ENCODE results near the gene GLYATL1.

The GLYATL1 gene, protein sequence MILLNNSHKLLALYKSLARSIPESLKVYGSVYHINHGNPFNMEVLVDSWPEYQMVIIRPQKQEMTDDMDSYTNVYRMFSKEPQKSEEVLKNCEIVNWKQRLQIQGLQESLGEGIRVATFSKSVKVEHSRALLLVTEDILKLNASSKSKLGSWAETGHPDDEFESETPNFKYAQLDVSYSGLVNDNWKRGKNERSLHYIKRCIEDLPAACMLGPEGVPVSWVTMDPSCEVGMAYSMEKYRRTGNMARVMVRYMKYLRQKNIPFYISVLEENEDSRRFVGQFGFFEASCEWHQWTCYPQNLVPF

DNA sequence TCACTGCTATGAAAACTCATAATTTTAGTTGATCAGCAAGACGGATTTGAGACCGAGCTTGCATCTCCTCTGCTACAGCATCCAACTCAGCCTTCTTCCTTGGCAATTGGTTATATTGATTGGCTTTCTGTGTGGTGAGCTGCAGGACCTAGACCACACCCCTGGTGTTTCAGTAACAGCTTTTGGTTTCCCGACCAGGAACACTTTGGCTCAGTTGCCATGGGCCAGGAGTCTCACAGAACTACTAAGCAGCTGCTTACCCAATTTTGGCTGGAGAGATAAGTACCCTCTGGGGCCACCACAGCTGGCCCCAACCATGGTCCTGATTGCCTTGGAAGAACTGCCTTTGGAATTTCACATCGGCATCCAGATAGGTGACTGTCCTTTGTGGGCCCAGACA, at the start of gene GLYATL1:
Gene GLYATL1 (plus strand): TSS at position 212 of the 400 bp plus-strand sequence. CDS start 7,600 bp downstream, outside the sequence.
- no peak for DNase-seq (ENCODE audit: low spot score)

DNA sequence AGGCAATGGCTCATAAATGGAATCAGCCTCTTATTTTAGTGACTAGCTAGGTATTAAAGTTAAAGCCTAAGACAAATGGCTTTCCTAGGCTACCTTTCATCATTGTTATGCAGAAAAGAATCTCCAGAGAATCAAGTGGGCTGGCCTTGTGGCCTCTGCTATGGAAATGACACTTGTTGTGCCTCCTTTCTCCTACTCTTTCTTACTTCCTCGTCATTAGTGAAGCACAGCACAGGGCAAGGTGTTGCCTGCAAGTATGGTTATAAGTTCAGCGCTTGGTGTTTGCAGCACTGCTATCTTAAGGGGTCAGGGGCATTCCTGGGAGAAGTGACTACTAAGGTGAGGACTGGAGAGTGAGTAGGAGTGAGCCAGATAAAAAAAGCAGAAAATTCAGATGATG, 45.4 kb upstream of the GLYATL1 start:
- DNase-seq (ENCODE audit: low spot score), result no peak

DNA sequence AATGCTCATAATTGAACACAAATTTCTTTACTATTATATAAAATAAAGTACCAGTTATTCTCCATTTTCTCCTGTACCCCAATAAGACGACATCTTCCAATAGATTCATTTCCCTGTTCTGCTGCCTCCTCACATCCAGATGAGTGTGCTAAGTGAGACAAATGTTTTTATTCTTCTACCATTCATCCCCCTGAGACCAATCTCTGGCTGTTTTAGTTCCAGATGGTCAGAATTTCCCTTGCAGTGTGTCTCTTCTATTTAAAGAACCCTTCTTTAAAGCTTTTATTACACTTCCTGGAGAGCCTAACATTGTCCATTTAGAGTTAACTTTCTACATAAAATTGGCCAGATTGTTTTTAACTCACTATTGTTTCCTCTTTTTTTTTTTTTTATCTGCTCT, 41.2 kb upstream of the GLYATL1 start:
- no peak for DNase-seq (ENCODE audit: low spot score)

DNA sequence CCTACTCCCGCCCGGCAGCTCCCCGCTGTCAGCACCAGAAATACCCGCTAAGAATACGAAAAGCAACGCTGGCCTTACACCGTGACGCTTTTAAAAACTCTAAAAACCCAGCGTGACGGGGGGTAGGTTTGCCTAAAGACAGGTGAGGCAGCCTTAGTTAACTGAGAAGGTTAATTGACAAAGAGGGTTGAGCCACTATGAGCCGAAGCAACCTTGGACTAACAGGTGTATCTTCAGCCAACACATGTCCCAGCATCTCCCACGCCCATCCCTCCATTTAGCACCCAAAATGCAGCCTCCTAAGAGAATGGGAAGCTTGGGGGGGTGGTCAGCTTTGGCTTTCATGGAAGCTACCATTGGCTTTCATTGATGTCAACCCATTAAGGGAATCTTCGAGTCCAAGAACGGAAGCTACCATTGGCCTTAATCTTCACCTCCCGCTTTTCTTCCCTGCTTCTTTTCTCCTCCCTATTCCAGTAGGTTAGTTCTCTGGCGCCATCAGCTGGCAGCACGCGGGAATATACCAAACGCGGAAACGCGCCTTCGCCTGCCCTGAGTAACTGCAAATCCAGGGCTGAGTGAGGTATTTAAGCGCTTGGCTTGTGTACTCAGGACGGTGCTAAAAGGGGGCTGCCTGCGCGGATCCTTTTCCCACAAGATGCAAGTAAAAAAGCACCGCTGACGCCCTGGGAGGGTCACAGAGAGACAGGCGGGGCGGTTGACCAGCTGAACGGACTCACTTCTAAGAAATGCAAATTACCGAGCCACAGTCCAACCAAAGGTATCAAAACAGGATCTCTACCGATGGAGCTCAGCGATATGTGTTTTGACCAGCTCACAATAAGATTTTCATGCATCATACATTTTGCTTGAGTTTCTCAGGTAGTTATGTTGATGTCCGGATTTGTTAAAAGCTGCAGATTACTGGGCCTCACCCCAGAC, 38.5 kb upstream of the GLYATL1 start:
- peak; percentile 78 for DNase-seq (ENCODE audit: low spot score)

DNA sequence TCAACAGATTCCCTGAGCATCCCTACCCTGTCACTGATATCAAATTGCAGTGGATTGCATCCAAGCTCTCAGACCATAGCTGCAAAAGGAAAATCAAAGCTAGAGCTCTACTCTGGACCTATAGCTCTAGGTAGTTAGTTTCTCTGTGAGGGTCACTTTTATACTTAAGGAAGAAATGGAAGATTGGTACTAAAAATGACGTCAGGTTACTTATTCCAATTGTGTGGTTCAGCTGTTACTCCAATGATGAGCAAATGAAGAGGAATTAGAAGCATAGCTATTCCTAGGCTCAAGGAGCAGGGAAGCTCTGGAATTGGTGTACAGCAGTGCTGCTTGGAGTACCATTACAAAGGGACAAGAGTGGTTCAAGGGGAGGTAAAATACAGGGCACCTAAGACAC, 36.4 kb upstream of the GLYATL1 start:
- DNase-seq (ENCODE audit: low spot score), result no peak

DNA sequence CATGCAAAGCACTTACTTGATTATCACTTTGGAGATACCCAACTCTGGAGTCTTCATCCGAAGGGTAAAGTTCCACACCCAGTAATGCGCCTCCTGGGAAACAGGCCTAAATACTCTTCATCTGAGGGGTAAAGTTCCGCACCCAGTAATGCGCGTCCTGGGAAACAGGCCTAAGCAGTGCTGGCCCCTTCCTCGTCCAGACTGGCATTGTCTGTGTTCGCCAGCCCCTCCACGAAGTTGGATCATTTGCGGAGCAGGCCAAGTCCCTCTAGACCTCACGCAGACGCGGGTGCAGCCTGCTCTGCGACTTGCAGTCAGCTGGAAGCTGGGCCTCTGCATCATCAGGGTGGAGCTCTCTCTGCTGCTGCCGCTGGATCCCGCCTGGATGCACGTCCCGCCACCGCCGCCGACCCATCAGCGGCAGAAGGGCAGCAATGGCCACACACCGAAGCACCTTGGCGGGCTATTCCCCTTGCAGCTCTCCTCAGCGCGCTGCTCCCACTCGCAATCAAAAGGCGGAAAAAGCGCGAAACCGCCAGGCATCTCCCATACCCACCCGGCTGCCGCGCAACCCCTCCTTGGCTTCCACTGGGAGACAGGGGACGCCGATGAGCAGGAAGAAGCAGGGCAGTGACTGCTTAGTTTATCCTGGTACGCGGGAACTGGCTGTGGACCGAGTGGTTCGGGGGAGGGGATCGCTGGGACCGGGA, 34.1 kb upstream of the GLYATL1 start:
- DNase-seq (ENCODE audit: low spot score), result no peak

DNA sequence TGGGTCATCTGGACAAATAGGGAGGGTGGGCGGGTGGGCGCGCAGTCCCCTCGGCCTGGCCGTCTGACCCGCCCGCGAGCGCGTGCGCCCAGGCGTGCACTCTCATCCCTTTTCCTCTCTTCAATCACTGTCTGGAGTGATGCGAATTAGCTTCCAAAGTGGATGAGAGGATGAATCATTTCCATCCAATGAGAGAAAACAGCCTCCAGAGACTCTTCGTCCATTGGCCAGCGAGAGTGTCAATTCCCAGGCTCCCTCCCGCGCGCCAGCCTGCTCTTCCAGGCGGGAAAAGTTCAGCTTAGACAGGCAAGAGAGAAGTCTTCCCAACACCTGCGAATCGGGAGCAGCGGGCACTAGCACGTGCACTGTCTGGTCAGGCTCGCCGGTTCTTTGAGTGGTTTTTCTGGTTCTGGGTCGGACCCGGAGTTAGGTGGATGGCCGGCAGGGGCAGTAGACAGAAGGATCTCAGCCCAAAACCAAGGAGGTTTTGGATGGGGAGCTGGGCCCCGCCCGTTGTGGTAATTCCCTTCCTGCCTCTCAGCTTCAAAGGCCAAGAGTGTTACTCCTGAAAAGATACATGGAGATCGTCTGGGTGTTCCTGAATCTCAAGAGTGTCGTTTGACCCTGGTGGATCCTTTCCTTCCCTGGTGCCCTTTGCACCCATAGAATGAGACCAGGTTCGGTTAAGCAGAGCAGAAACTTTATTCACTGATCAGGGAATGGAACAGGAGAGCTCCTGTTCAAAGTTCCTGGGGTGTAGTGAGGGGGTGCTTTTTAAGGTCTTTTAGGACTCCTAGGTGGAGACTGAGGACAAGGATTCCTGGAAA, 33.4 kb upstream of the GLYATL1 start:
- peak; percentile 83 for DNase-seq (ENCODE audit: low spot score)

DNA sequence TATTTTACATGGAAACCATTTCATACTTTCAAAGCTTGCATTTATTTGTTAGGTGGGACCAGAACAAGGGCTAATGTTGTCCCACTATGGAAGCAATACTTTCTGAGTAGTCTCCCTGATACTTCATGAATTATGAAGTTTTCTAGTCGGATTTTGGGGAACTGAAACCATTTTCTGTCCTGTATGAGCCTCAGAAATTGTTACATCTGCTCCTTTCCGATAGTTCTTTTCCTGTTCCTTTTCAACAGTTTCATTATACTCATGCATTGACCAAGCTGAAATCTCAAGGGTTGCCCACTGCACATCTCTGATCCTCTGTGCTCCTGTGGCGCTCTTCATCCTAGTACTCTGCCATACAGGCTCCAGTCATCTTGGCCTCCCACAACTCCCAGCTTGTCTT, 31.5 kb upstream of the GLYATL1 start:
- no peak for DNase-seq (ENCODE audit: low spot score)

DNA sequence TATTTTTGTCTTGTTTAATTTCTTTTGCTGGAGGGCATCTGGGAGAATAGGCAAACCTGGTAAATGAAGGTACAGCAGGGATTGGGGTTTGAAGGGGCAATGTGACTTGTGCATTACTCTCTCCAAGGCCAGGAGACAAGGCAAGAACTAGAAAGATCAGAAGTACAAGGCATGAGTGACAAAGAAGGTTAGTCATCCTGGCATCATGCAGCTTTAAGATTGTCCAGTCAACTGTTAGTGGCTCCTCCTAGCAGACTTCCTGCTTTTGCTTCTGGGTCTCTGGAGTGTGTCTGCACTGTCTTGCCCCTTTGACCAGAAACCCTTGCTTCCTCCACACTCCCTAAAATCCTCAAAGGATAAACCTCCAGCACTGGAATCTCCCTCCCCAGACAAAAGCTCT, 27.2 kb upstream of the GLYATL1 start:
- no peak for DNase-seq (ENCODE audit: low spot score)

DNA sequence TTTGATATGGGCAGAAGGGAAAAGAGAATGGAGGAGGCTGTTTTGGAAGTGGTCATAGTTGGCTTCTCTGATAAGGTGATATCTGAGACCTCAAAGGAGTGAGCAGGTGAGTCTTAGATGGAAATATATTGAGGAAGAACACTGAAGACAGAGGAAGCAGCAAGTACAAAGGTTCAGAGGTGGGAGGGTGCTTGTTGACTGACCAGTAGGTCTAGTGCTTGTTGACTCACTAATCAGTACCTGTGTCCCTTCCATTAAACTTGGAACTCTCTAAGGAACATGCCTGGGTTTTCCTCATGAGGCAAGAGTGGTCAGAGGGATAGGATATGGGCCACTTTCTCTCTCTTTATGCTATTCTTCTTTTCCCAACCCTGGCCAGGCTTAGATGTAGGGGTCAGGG, 25.6 kb upstream of the GLYATL1 start:
- no peak for DNase-seq (ENCODE audit: low spot score)

DNA sequence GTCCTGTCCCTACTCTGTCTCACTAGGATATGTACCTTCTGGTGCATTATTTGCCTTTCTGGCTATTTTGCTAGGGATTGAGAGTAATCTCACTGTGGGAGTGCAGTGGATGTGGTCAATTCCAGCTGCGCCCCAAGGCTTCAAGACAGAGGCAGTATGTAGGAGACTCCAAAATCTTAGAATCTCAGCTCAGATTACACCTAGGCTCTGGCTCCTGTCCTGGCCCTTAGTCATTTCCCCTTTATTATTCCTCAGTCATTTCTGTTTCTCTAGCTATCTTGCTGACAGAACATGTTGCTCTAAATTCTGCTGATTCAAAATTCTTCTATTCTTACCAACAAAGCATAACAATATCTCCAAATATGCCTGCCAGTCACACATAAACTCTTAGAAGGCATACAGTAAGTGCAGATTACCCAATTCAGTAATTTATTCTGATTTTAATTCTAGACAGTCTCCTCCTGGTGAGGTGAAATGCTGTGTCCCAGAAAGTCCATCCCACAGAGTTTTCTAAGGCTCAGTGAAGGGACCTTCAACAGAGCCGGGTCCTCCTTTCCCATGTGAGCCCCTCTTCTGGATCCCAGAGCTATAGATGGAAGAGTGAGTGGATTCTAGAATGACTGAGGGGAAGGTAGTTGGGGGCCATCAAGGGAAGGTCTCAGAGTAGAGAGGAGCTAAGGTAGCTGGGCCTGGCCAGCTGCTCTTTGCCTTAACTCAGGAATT, 24.3 kb upstream of the GLYATL1 start:
- no peak for DNase-seq (ENCODE audit: low spot score)

DNA sequence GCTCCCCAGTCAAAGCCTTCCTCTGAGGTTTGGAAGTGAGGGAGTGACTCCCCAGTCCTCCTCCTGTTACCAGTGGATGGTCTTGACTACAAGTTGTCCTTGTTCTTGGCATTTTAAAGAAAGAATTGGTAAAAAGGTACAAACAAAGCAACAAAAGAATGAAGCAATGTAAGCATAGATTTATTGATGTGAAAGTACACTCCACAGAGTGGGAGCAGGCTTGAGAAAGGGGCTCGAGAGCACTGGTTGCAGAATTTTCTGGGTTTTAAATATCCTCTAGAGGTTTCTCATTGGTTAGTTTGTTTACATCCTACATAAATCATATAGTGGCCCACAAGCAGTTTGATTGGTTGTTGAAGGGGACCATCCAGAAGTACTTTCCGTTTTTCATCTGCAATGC, 22.7 kb upstream of the GLYATL1 start:
- DNase-seq (ENCODE audit: low spot score), result no peak

DNA sequence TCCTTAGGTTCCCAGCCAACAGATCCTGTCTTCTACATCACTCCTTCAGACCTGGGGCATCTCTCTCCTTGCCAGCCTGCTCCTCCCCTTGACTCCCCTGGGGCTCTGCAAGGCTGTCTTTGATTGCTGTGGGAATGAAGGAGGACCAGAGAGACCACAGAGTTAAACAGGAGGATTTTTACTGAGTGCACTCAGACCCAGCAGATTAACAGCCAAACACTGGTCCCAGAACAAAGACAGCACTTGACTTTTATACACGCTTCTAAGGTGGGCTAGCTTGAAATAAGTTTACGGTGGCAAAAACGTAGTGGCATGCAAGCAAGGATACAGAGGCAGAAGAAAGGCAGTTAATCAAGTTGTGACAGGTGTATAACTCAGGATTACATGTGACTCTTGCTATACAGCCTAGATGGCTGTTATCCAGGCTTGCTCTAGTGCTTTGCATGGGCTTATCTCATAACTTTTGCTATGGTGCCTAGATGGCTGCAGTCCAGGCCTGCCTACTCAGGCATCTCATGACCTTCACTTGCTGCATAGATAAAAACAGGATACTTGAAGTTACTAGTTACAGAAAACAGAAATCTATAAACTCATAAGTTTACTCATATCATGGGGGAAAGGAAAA, 22.0 kb upstream of the GLYATL1 start:
- no peak for DNase-seq (ENCODE audit: low spot score)

DNA sequence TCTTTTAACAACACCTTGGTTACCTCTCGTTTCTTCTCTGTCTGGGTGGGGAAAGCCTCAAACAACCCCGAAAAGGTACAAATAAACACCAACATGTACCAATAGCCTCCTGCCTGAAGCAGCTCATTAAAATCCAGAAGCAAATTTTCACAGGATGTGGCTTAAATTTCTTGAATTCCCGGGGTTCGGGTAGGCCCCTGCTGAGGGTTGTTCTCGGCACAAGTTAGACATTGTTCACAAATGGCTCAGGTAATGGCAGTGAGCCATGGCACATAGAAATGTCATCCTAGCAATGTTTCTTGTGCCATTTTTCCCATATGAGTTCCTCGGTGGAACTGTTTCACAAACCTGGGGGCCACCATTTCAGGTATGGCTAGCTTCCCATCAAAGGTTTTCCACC, 19.7 kb upstream of the GLYATL1 start:
- no peak for DNase-seq (ENCODE audit: low spot score)

DNA sequence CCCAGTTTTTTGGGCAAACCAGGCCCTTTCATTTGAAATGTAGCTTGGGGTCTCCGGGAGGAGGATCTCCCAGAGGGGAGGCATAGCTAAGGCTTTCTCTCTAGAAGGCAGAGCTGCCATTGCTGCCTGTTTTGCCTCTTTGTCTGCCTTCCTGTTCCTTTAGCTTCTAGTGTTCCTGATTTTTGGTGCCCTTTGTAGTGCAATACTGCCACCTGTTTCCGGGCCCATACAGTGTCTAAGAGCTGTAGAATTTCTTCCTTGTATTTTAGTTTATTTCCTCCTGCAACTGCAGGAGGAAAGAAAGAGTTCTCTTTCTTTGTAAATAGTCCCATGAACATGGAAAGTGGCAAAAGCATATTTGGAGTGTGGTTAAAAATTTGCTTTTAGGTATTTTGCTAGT, 19.3 kb upstream of the GLYATL1 start:
- no peak for DNase-seq (ENCODE audit: low spot score)

DNA sequence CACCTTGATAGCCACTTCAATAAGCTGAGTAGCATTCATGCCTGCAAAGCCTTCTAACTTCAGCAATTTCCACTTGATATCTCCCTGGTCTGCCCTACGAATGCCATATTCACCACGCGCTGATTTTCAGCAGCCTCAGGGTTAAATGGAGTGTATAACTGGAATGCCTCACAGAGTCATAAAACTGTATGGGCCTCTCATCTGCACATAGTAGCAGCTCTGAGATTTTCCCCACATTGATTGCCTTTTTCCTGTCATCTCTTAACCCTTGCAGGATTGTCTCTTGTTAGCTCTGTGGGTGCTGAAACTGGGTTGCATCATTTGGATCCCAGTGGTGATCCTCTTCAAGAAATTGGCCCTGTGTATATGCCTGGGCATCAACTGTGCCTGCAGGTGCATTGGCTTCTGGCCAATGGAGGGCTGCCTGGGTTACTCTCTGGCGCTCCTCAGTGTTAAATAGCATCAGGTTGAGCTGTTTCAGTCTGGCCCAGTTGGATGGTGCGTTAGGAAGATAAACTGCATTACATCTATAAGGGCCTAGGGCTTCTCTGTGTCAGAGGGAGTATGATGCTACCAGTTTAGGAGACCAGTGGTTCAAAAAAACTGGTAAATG, 17.4 kb upstream of the GLYATL1 start:
- DNase-seq (ENCODE audit: low spot score), result no peak

DNA sequence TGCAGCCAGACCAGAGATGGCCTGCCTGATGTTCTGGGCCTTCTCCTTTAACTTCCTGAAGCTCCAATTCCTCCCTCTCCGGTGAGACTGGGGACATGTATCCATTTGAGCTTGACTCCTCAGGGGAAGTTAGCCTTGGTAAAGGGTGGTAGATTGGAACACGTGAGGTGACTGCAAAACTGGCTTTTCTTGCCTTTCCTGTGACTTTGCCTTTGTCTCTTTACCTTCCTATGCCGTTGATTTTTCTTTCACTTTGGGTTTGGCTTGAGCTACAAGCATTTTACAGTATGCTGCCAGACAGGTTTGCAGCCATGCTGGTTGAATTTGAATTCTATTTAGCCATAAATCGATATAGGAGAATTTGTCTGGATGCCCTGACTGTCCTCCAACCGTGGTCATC, 16.8 kb upstream of the GLYATL1 start:
- no peak for DNase-seq (ENCODE audit: low spot score)

DNA sequence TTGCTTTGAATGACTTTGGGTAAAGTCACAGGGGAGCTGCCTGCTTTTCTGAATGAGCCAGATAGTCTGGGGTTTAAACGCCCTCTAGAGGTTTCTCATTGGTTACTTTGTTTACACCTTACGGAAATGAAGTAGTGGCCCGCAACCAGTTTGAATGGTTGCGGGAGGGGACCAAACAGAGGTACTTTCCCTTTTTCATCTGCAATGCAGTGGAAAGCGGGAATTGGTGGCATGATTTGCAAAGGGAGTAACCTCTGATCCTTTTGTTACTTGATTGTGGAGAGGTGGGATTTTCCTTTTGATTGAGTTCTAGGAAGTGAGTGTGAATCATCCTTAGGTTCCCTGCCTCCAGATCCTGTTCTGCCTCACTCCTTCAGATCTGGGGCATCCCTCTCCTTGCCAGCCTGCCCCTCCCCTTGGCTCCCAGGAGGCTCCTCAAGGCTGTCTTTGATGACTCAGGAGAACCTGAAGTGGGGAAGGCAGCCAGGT, 15.9 kb upstream of the GLYATL1 start:
- DNase-seq (ENCODE audit: low spot score), result peak; percentile 59

DNA sequence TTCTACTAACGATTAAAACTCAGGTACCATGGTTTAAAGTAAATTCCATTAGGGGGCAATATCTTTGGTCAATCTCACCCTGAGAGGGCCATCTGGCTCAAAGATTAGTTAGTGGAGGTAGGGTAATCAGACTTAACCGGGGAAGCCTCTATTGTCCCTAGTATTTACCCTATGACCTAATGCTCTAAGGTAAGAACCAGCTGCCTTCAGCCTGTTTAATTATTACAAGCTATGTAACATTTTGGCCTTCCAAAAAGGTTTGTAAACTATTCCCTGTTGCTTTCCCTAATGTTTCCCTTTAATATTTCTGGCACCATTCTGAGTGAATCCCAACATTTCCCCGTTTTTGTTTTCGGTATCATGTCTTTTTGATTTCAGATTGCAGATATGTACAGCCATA, 15.1 kb upstream of the GLYATL1 start:
- no peak for DNase-seq (ENCODE audit: low spot score)

DNA sequence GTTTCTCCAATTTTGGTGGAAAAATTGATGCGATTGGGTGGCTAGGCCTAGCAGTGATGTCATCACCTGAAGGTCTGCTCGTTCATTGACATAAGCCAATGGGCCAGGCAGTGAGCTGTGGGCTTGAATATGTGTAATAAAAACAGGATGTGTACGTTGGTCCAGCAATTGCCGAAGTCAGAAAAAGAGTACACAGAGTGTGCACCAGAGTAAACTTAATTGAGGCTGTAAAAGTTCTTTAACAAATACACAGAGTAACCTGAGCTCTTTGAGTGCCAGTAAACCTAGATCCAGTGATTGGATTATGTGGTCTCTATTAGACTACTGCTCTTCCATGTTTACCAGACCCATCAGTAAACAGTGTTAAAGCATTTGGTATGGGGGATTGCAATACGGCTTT, 13.0 kb upstream of the GLYATL1 start:
- DNase-seq (ENCODE audit: low spot score), result no peak

Data from putamen (tissue), 1 donor.